Measurements from ENCODE around the gene CMTM1. TPM values are rescaled to one million over a fixed set of nuclear protein-coding genes. Genes with fewer than 3 reads are reported as not detected.
"Not testable (repeated sequence)": the region's sequence is repeated elsewhere in the genome, so short reads cannot be mapped to it uniquely, and the experiment has no call there.

The CMTM1 gene
- total RNA-seq, 3 donors from 2014 or later: 1.6 to 2.9 (median 1.9) TPM

- intact Hi-C loops (cut with DNase I; ENCODE audit: low total_unique reads): no loop called here
- H3K9me3 ChIP-seq: no peaks in the 10 kb centered on the region
- H3K4me1 ChIP-seq: no peaks in the 10 kb centered on the region
- H3K4me3 ChIP-seq: no peak overlapping the region
- no peak for DNase-seq (ENCODE audit: low spot score in 2 of 2)
- H3K27ac ChIP-seq: no peak overlapping the region
- TF ChIP-seq CTCF (IDR thresholded peaks at IDR 0.05): no peak
- TF ChIP-seq POLR2A (IDR thresholded peaks at IDR 0.05): no peak
- TF ChIP-seq POLR2AphosphoS5 (IDR thresholded peaks at IDR 0.05): no peak
- no peaks in the 10 kb centered on the region for H3K27me3 ChIP-seq
- H3K36me3 ChIP-seq: no peaks in the 10 kb centered on the region
Measured at GRCh38 chr16:66592814-66593213, 26.6 kb downstream of the CMTM1 start.

GRCh38 chr16:66594739-66595138 lies 28.5 kb downstream of the CMTM1 start:
- Histone ChIP-seq H3K36me3 (no peaks in the 10 kb centered on the region), H3K9me3 (no peaks in the 10 kb centered on the region), H3K27me3 (no peaks in the 10 kb centered on the region), H3K27ac (no peak overlapping the region), H3K4me3 (no peak overlapping the region), H3K4me1 (no peaks in the 10 kb centered on the region)
- no peak for DNase-seq (ENCODE audit: low spot score in 2 of 2)
- TF ChIP-seq POLR2AphosphoS5 (IDR thresholded peaks at IDR 0.05): no peak
- no peak for TF ChIP-seq POLR2A (IDR thresholded peaks at IDR 0.05)
- no peak for TF ChIP-seq CTCF (IDR thresholded peaks at IDR 0.05)
- intact Hi-C loops (cut with DNase I; ENCODE audit: low total_unique reads): loop anchor here (1.0 kb wide), 1 partner anchor 16 kb away; no protein-coding TSS in a partner anchor

GRCh38 chr16:66596559-66596958 lies 30.3 kb downstream of the CMTM1 start:
- H3K36me3 ChIP-seq; H3K27me3 ChIP-seq; intact Hi-C loops (cut with DNase I; ENCODE audit: low total_unique reads); DNase-seq (ENCODE audit: low spot score in 2 of 2); H3K27ac ChIP-seq; H3K4me3 ChIP-seq; H3K4me1 ChIP-seq; H3K9me3 ChIP-seq: not testable (repeated sequence)

GRCh38 chr16:66596986-66597848 lies 31.0 kb downstream of the CMTM1 start:
- DNase-seq (ENCODE audit: low spot score in 2 of 2): no peak
- no peaks in the 10 kb centered on the region for H3K36me3 ChIP-seq
- no peak overlapping the region for H3K27ac ChIP-seq
- intact Hi-C loops (cut with DNase I; ENCODE audit: low total_unique reads): no loop called here
- H3K27me3 ChIP-seq: no peaks in the 10 kb centered on the region
- H3K4me1 ChIP-seq: no peaks in the 10 kb centered on the region
- no peak for TF ChIP-seq POLR2AphosphoS5 (IDR thresholded peaks at IDR 0.05)
- TF ChIP-seq CTCF (IDR thresholded peaks at IDR 0.05): no peak
- H3K9me3 ChIP-seq: no peaks in the 10 kb centered on the region
- H3K4me3 ChIP-seq: no peak overlapping the region

- no peak for TF ChIP-seq POLR2AphosphoS5 (IDR thresholded peaks at IDR 0.05)
- TF ChIP-seq CTCF (IDR thresholded peaks at IDR 0.05): no peak
- TF ChIP-seq POLR2A (IDR thresholded peaks at IDR 0.05): no peak
- no peak overlapping the region for H3K27ac ChIP-seq
- intact Hi-C loops (cut with DNase I; ENCODE audit: low total_unique reads): no loop called here
- H3K4me3 ChIP-seq: no peak overlapping the region
- no peaks in the 10 kb centered on the region for H3K4me1 ChIP-seq
- no peaks in the 10 kb centered on the region for H3K27me3 ChIP-seq
- H3K9me3 ChIP-seq: no peaks in the 10 kb centered on the region
- H3K36me3 ChIP-seq: no peaks in the 10 kb centered on the region
- DNase-seq (ENCODE audit: low spot score in 2 of 2): no peak
Measured at GRCh38 chr16:66598111-66598510, 31.9 kb downstream of the CMTM1 start.
